ENCODE data around the gene ZFYVE21. TPM values are rescaled to one million over a fixed set of nuclear protein-coding genes. Genes with fewer than 3 reads are reported as not detected.

Gene ZFYVE21
- total and polyA plus RNA-seq, 4 experiments from 2014 or later = 17.2 to 18.8 (median 17.7) TPM

- H3K27me3 Mint-ChIP-seq = no peaks in the 10 kb centered on the region
- Histone ChIP-seq H3K4me1 (ENCODE audit: insufficient read depth, low read length) (no peaks in the 10 kb centered on the region), H3K27me3 (ENCODE audit: insufficient read depth, low read length) (no peaks in the 10 kb centered on the region), H3K4me3 (ENCODE audit: low read length in 2 of 2) (no peak overlapping the region), H3K36me3 (ENCODE audit: insufficient read depth, low read length) (peaks cover 6% of the 10 kb centered on the region), H3K9me3 (ENCODE audit: control insufficient read depth in 1 of 2, low read length in 2 of 2) (no peaks in the 10 kb centered on the region), H3K27ac (ENCODE audit: low read depth, low read length) (no peak overlapping the region)
- intact Hi-C loops (cut with micrococcal nuclease) = no loop called here
- POLR2A ChIA-PET (ENCODE audit: partially characterized antibody) = no interaction called here
- H3K4me1 Mint-ChIP-seq = no peaks in the 10 kb centered on the region
- peak overlapping the region in 1 of 7 donors; percentile 10 for H3K27ac Mint-ChIP-seq
- no peaks in the 10 kb centered on the region for H3K9me3 Mint-ChIP-seq
- no peak for DNase-seq
- peaks cover 16 to 70% of the 10 kb centered on the region in 2 donors for H3K36me3 Mint-ChIP-seq
- CTCF ChIA-PET (ENCODE audit: partially characterized antibody) = interaction anchor here (0.5 kb wide), 1 partner anchor 19 kb away, joined by 3 read pairs; no protein-coding TSS in a partner anchor
- no peak overlapping the region for H3K4me3 Mint-ChIP-seq
Measured at GRCh38 chr14:103740991-103741689, 25.5 kb downstream of the ZFYVE21 start.

- no peak overlapping the region for H3K27ac ChIP-seq (ENCODE audit: low read depth, low read length)
- H3K27ac Mint-ChIP-seq = no peak overlapping the region
- CTCF ChIA-PET (ENCODE audit: partially characterized antibody) = no interaction called here
- H3K36me3 ChIP-seq (ENCODE audit: insufficient read depth, low read length) = peaks cover 6% of the 10 kb centered on the region
- H3K9me3 Mint-ChIP-seq = no peaks in the 10 kb centered on the region
- intact Hi-C loops (cut with micrococcal nuclease) = no loop called here
- no peaks in the 10 kb centered on the region for H3K4me1 ChIP-seq (ENCODE audit: insufficient read depth, low read length)
- no peaks in the 10 kb centered on the region for H3K9me3 ChIP-seq (ENCODE audit: control insufficient read depth in 1 of 2, low read length in 2 of 2)
- H3K27me3 ChIP-seq (ENCODE audit: insufficient read depth, low read length) = no peaks in the 10 kb centered on the region
- H3K36me3 Mint-ChIP-seq = peaks cover 16 to 71% of the 10 kb centered on the region in 2 donors
- H3K27me3 Mint-ChIP-seq = no peaks in the 10 kb centered on the region
- no peak for DNase-seq
- no peak overlapping the region for H3K4me3 ChIP-seq (ENCODE audit: low read length in 2 of 2)
- POLR2A ChIA-PET (ENCODE audit: partially characterized antibody) = no interaction called here
- no peak overlapping the region for H3K4me3 Mint-ChIP-seq
- H3K4me1 Mint-ChIP-seq = no peaks in the 10 kb centered on the region
Measured at GRCh38 chr14:103741876-103742275, 26.3 kb downstream of the ZFYVE21 start.

- Mint-ChIP-seq H3K9me3 (no peaks in the 10 kb centered on the region), H3K27me3 (no peaks in the 10 kb centered on the region), H3K36me3 (peaks cover 15 to 67% of the 10 kb centered on the region in 2 donors), H3K4me1 (peaks cover 0 to under 1% (median 0%) of the 10 kb centered on the region in 4 donors), H3K4me3 (no peak overlapping the region), H3K27ac (no peak overlapping the region)
- no peak overlapping the region for H3K4me3 ChIP-seq (ENCODE audit: low read length in 2 of 2)
- H3K27me3 ChIP-seq (ENCODE audit: insufficient read depth, low read length) = no peaks in the 10 kb centered on the region
- POLR2A ChIA-PET (ENCODE audit: partially characterized antibody) = no interaction called here
- intact Hi-C loops (cut with micrococcal nuclease) = no loop called here
- H3K36me3 ChIP-seq (ENCODE audit: insufficient read depth, low read length) = peaks cover 6% of the 10 kb centered on the region
- CTCF ChIA-PET (ENCODE audit: partially characterized antibody) = no interaction called here
- no peaks in the 10 kb centered on the region for H3K4me1 ChIP-seq (ENCODE audit: insufficient read depth, low read length)
- DNase-seq = no peak
- H3K9me3 ChIP-seq (ENCODE audit: control insufficient read depth in 1 of 2, low read length in 2 of 2) = no peaks in the 10 kb centered on the region
- H3K27ac ChIP-seq (ENCODE audit: low read depth, low read length) = no peak overlapping the region
Measured at GRCh38 chr14:103742499-103743255, 27.1 kb downstream of the ZFYVE21 start.

GRCh38 chr14:103743691-103744090 is 28.1 kb downstream of the ZFYVE21 start:
- no peak for DNase-seq
- peaks cover 10% of the 10 kb centered on the region for H3K4me1 ChIP-seq (ENCODE audit: insufficient read depth, low read length)
- ChIA-PET POLR2A (ENCODE audit: partially characterized antibody) (no interaction called here), CTCF (ENCODE audit: partially characterized antibody) (no interaction called here)
- intact Hi-C loops (cut with micrococcal nuclease) = no loop called here
- peaks cover under 1% of the 10 kb centered on the region for H3K36me3 ChIP-seq (ENCODE audit: insufficient read depth, low read length)
- peaks cover 6 to 11% (median 9%) of the 10 kb centered on the region in 4 donors for H3K4me1 Mint-ChIP-seq
- peaks cover 6 to 57% of the 10 kb centered on the region in 2 donors for H3K36me3 Mint-ChIP-seq
- H3K27ac ChIP-seq (ENCODE audit: low read depth, low read length) = no peak overlapping the region
- peak overlapping the region in 2 of 7 donors; percentile 4 to 54 for H3K27ac Mint-ChIP-seq
- H3K4me3 ChIP-seq (ENCODE audit: low read length in 2 of 2) = no peak overlapping the region
- peaks cover 0 to 1% (median 0%) of the 10 kb centered on the region in 8 donors for H3K9me3 Mint-ChIP-seq
- H3K27me3 ChIP-seq (ENCODE audit: insufficient read depth, low read length) = no peaks in the 10 kb centered on the region
- no peaks in the 10 kb centered on the region for H3K9me3 ChIP-seq (ENCODE audit: control insufficient read depth in 1 of 2, low read length in 2 of 2)
- H3K4me3 Mint-ChIP-seq = no peak overlapping the region
- no peaks in the 10 kb centered on the region for H3K27me3 Mint-ChIP-seq

- no peak overlapping the region for H3K4me3 Mint-ChIP-seq
- CTCF ChIA-PET (ENCODE audit: partially characterized antibody) = no interaction called here
Measured at GRCh38 chr14:103744621-103745395, 29.2 kb downstream of the ZFYVE21 start.

GRCh38 chr14:103745424-103745823 is 29.8 kb downstream of the ZFYVE21 start:
- intact Hi-C loops (cut with micrococcal nuclease) = no loop called here
- ChIA-PET POLR2A (ENCODE audit: partially characterized antibody) (no interaction called here), CTCF (ENCODE audit: partially characterized antibody) (no interaction called here)
- H3K27me3 ChIP-seq (ENCODE audit: insufficient read depth, low read length) = no peaks in the 10 kb centered on the region
- no peak overlapping the region for H3K4me3 ChIP-seq (ENCODE audit: low read length in 2 of 2)
- no peak overlapping the region for H3K27ac ChIP-seq (ENCODE audit: low read depth, low read length)
- Mint-ChIP-seq H3K27me3 (no peaks in the 10 kb centered on the region), H3K9me3 (peaks cover 0 to 1% (median 0%) of the 10 kb centered on the region in 8 donors), H3K4me1 (peaks cover 9 to 12% (median 11%) of the 10 kb centered on the region in 4 donors), H3K27ac (no peak overlapping the region), H3K36me3 (peaks cover 13 to 45% of the 10 kb centered on the region in 2 donors), H3K4me3 (no peak overlapping the region)
- no peaks in the 10 kb centered on the region for H3K36me3 ChIP-seq (ENCODE audit: insufficient read depth, low read length)
- no peak for DNase-seq
- H3K9me3 ChIP-seq (ENCODE audit: control insufficient read depth in 1 of 2, low read length in 2 of 2) = no peaks in the 10 kb centered on the region
- peaks cover 12% of the 10 kb centered on the region for H3K4me1 ChIP-seq (ENCODE audit: insufficient read depth, low read length)

More at GRCh38 chr14:103744621-103745395, 29.2 kb downstream of the ZFYVE21 start:
- H3K27ac Mint-ChIP-seq = no peak overlapping the region
- Histone ChIP-seq H3K27me3 (ENCODE audit: insufficient read depth, low read length) (no peaks in the 10 kb centered on the region), H3K4me1 (ENCODE audit: insufficient read depth, low read length) (peaks cover 12% of the 10 kb centered on the region), H3K4me3 (ENCODE audit: low read length in 2 of 2) (no peak overlapping the region), H3K36me3 (ENCODE audit: insufficient read depth, low read length) (no peaks in the 10 kb centered on the region), H3K27ac (ENCODE audit: low read depth, low read length) (no peak overlapping the region), H3K9me3 (ENCODE audit: control insufficient read depth in 1 of 2, low read length in 2 of 2) (no peaks in the 10 kb centered on the region)
- POLR2A ChIA-PET (ENCODE audit: partially characterized antibody) = no interaction called here
- DNase-seq = no peak
- peaks cover 9 to 12% (median 11%) of the 10 kb centered on the region in 4 donors for H3K4me1 Mint-ChIP-seq
- intact Hi-C loops (cut with micrococcal nuclease) = no loop called here
- peaks cover 13 to 47% of the 10 kb centered on the region in 2 donors for H3K36me3 Mint-ChIP-seq
- no peaks in the 10 kb centered on the region for H3K27me3 Mint-ChIP-seq
- peaks cover 0 to 1% (median 0%) of the 10 kb centered on the region in 8 donors for H3K9me3 Mint-ChIP-seq

- H3K9me3 ChIP-seq (ENCODE audit: control insufficient read depth in 1 of 2, low read length in 2 of 2) = no peaks in the 10 kb centered on the region
- CTCF ChIA-PET (ENCODE audit: partially characterized antibody) = interaction anchor here (0.6 kb wide), 1 partner anchor 254 kb away, joined by 3 read pairs; no protein-coding TSS in a partner anchor
- Mint-ChIP-seq H3K27ac (no peak overlapping the region), H3K36me3 (peaks cover 8 to 36% of the 10 kb centered on the region in 2 donors), H3K4me1 (peaks cover 9 to 12% (median 11%) of the 10 kb centered on the region in 4 donors), H3K4me3 (no peak overlapping the region), H3K9me3 (peaks cover 0 to 1% (median 0%) of the 10 kb centered on the region in 8 donors), H3K27me3 (no peaks in the 10 kb centered on the region)
- POLR2A ChIA-PET (ENCODE audit: partially characterized antibody) = interaction anchor here (1.4 kb wide), 1 partner anchor 31 kb away, joined by 4 read pairs; the partner anchor contains the start of genes XRCC3 and ZFYVE21
- no peak for DNase-seq
- intact Hi-C loops (cut with micrococcal nuclease) = no loop called here
- H3K4me1 ChIP-seq (ENCODE audit: insufficient read depth, low read length) = peaks cover 12% of the 10 kb centered on the region
- no peaks in the 10 kb centered on the region for H3K27me3 ChIP-seq (ENCODE audit: insufficient read depth, low read length)
- H3K27ac ChIP-seq (ENCODE audit: low read depth, low read length) = no peak overlapping the region
- H3K4me3 ChIP-seq (ENCODE audit: low read length in 2 of 2) = no peak overlapping the region
- no peaks in the 10 kb centered on the region for H3K36me3 ChIP-seq (ENCODE audit: insufficient read depth, low read length)
Measured at GRCh38 chr14:103746701-103747100, 31.1 kb downstream of the ZFYVE21 start.
